HL-60 (cell line): ENCODE measurements around the gene NDUFS2.
A peak's percentile ranks its signal among the peaks of the same experiment; 100 is the strongest.

Experiments
- DNase-seq, 2 experiments: peaks; one replicate each; pipeline ENCODE4 v3.0.0-alpha.2; 2010 to 2020; ENCODE audit warnings: low read depth in 1 of 2, low spot score in 1 of 2
- H3K27ac ChIP-seq: fragments of 250-450 bp; sonication (Bioruptor Pico); replicated peaks from 2 replicates; pipeline ENCODE4 v1.5.1; 2020; ENCODE audit warnings: mild to moderate bottlenecking, moderate library complexity
- H3K27me3 ChIP-seq: fragments of 250-450 bp; sonication (Bioruptor Pico); 2 replicates; pipeline ENCODE4 v1.5.1; 2021; ENCODE audit warnings: mild to moderate bottlenecking, moderate library complexity; ENCODE audit not compliant: insufficient read depth, poor library complexity, severe bottlenecking
- H3K4me3 ChIP-seq: replicated peaks from 2 replicates; pipeline ENCODE4 v1.5.1; 2011; ENCODE audit warnings: mild to moderate bottlenecking, control low read depth, low read length; ENCODE audit not compliant: insufficient read depth
- CTCF ChIP-seq: IDR thresholded peaks from one replicate; pipeline ENCODE4 v1.5.1; 2011; ENCODE audit warnings: low read length, control low read depth, inconsistent platforms; ENCODE audit not compliant: insufficient read depth
- GABPA ChIP-seq: IDR thresholded peaks from 2 replicates; pipeline ENCODE4 v1.6.1; 2012; ENCODE audit warnings: low read depth
- POLR2AphosphoS5 ChIP-seq: IDR thresholded peaks from 2 replicates; pipeline ENCODE4 v1.6.1; 2012; ENCODE audit warnings: low read depth
- REST ChIP-seq: IDR thresholded peaks from 2 replicates; pipeline ENCODE4 v1.6.1; 2012; ENCODE audit warnings: low read depth; ENCODE audit not compliant: insufficient replicate concordance
- SPI1 ChIP-seq: IDR thresholded peaks from 2 replicates; pipeline ENCODE4 v1.6.1; 2012; ENCODE audit warnings: low read depth, mild to moderate bottlenecking, borderline replicate concordance

Gene NDUFS2

DNA sequence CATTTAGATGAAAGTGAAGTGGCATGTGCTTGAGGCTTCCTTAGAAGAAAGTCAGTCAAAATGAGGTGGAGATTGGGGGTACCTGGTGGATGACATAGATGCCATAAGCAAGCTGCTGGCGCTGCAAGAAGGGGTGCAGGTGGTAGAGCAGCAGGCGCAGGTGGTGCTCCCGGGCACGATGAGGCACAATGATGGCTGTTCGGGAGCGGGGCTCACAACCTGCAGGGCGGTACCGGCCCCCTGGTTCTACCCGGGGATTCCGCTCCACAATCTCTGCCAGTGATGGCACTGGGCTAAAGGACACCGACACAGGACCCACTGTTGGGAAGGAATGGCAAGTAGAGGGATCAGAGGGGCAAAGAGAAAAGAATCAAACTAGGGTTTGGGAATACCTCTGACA, 27.3 kb upstream of the NDUFS2 start:
- H3K4me3 ChIP-seq = no peak overlapping the region
- TF ChIP-seq CTCF = no peak
- no peak for TF ChIP-seq GABPA

GRCh38 chr1:161175771-161176453, 26.3 kb upstream of the NDUFS2 start:
- no peaks in the 10 kb centered on the region for H3K27me3 ChIP-seq
- no peak for DNase-seq
- TF ChIP-seq SPI1 (no peak), REST (no peak), GABPA (no peak), CTCF (no peak), POLR2AphosphoS5 (no peak)
- H3K27ac ChIP-seq = no peak overlapping the region
- peak overlapping the region; percentile 86; the same call in 1 of the 2 replicates for H3K4me3 ChIP-seq

More for the DNA sequence above, 27.3 kb upstream of the NDUFS2 start:
- Histone ChIP-seq H3K27ac (no peak overlapping the region), H3K27me3 (no peaks in the 10 kb centered on the region)
- no peak for DNase-seq

DNA sequence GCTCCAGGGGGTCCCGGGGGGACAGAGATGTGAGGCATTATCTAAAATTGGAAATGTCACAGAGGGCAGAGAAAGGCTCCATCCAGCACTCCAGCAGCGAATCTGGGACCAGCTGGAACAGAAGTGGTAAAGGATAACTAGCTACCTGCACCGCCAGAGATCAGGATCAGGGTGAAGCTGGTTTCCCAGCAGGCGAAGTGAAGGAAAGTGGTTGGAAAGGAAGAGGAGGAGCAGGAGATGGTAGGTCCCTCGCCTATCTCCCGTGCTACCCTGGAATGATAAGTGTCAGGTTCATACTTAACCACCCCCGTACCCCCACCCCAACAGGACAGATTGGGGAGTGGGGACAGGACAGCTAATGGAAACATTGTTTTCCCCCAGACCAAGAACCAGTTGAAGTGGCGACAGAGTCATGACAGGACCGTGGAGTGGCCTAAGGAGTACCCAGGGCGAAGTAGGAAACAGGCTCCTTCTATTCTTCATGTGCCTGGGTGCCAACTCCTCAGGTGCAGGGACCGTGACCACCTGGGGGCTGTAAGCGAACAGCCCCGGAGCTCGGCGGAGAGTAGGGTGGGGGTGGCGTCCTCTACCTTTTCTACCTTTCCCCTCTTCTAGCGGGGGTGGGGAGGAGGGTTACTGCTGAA, 25.6 kb upstream of the NDUFS2 start:
- Histone ChIP-seq H3K27ac (peak overlapping the region; percentile 73), H3K4me3 (peak overlapping the region; percentile 86), H3K27me3 (no peaks in the 10 kb centered on the region)
- no peak for TF ChIP-seq CTCF
- DNase-seq = no peak

DNA sequence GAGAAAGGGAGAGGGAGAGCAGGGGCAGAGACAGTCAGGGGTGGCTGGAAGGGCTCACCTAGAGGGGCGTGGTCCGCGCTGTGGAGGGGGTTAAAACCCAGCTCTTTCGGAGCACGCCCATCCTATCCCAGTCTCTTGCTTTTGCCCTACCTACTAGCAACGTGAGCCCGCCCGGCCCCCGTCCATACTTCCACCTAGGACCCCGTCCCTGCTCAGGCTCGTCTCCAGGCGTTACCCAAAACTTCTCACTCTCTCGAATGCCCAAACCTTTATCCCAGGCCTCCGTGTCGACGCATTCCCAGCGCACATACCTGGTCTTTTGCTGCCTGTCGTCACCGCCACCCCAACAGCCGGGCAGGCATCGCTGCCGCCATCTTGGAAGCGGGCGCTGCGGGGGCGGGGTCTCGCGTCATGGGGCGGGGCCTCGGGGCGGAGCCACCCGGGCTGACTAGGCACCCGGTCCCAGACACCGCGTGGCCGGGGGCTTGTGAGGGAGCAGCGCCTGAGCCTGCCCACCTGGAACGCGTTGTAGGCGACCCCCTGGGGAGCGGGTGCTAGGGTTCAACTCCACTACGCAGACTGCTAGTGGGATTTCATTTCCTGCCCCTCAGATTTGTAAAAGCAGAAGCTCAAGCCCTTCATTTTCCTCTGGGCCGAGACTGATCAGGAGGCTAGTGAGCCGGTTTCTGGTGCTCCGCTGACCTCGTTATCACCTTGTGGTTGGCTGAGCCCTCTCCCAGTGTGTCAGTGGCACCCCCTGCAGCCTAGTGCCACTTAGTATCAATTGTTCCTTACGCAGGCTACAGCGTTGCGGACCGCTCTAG, 24.8 kb upstream of the NDUFS2 start, which contains the start of gene B4GALT3:
B4GALT3 (minus strand) TSS at position 396 of the 824 bp plus-strand sequence. CDS start 1,447 bp downstream, outside the sequence.
- Histone ChIP-seq H3K27me3 (no peaks in the 10 kb centered on the region), H3K27ac (peak within 1 kb of the TSS; percentile 73), H3K4me3 (peak within 1 kb of the TSS; percentile 86)
- DNase-seq = peak; percentile 83 to 89
- TF ChIP-seq CTCF (no peak), REST (peak; percentile 49), POLR2AphosphoS5 (peak; percentile 91)
